Cardiac muscle cell (in vitro differentiated cells and primary cell): Measurements from ENCODE around the gene DYNLT1. TPM values are rescaled to one million over a fixed set of nuclear protein-coding genes. Genes with fewer than 3 reads are reported as not detected.
"Not testable (repeated sequence)": the region's sequence is repeated elsewhere in the genome, so short reads cannot be mapped to it uniquely, and the experiment has no call there.

Source experiments
- DNase-seq, 2 donors: peaks; one replicate each; pipeline versions ENCODE4 v3.0.0 to v3.0.0-alpha.2; 2010 to 2017; ENCODE audit warnings: low read depth in 1 of 2, low spot score in 1 of 2
- H3K27ac ChIP-seq: fragments of 200-600 bp; sonication (generic); 2 replicates; pipeline ENCODE4 v1.5.1; 2016
- H3K27me3 ChIP-seq: fragments of 200-600 bp; sonication (generic); 2 replicates; pipeline ENCODE4 v1.6.0; 2016; ENCODE audit warnings: control low read depth
- H3K36me3 ChIP-seq: fragments of 200-600 bp; sonication (generic); 2 replicates; pipeline ENCODE4 v1.5.1; 2016; ENCODE audit warnings: control low read depth
- H3K4me1 ChIP-seq: fragments of 200-600 bp; sonication (generic); 2 replicates; pipeline ENCODE4 v1.8.1; 2017; ENCODE audit warnings: low read depth, mild to moderate bottlenecking, mixed run types
- H3K4me3 ChIP-seq: fragments of 200-600 bp; sonication (generic); 2 replicates; pipeline ENCODE4 v1.5.1; 2016; ENCODE audit warnings: mild to moderate bottlenecking
- H3K9me3 ChIP-seq: fragments of 200-600 bp; sonication (generic); 2 replicates; pipeline ENCODE4 v1.5.1; 2017; ENCODE audit warnings: low read depth, mild to moderate bottlenecking, control low read depth
- polyA plus RNA-seq: library from polyadenylated mRNA; unstranded; fragments of >200 nt; fragmentation: Nextera tagmentation; extraction: Ambion mirVana; gene quantifications from 2 replicates; pipeline ENCODE4 v1.2.1, GENCODE V29; 2016
- total RNA-seq: library from RNA; depleted of rRNA; stranded (reverse); fragments of >200 nt; gene quantifications from 2 replicates; pipeline ENCODE4 v1.2.3, GENCODE V29; 2016
- TF ChIP-seq, protein P1 (sequence below): IDR thresholded peaks from 2 replicates; pipeline ENCODE4 v1.5.1; 2012; ENCODE audit warnings: low read depth, mild to moderate bottlenecking, low read length

The DYNLT1 gene
- total and polyA plus RNA-seq, 2 experiments from 2014 or later = 86.5 to 459 TPM

DNA sequence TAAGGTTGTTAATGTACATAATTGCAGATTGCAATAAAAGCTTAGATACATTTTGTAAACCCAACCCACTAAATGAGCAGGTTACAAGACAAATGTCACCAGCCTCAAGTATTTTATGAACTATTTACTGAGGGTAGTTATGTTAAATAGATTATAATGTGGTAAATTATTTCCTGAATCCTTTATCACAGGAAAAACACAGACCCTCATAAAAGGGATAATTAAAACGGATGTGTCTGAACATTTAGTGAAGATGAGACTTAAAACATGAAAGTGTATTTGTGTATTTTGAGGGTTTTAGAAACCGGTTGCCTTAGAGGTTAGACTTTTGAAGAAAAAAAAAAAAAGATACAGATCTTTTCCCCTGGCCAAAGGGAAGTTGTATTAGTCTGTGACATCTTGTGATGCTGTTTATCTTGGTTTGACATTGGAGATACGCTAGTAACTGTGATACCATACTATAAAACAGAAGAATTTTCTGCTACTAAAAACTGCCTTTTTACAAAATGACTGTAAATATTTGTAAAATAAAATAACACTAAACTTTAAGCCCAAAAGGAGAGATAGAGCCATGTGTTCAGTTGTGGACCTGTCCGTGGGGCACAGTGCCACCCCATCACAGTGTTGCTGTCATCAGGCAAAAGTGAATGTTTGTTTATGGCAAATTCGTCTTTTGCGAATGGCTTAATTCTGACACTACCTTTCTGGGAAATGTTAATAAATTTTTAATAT is 9.7 kb downstream of the DYNLT1 start:
- H3K9me3 ChIP-seq = no peaks in the 10 kb centered on the region
- no peaks in the 10 kb centered on the region for H3K27me3 ChIP-seq
- no peak for DNase-seq
- H3K36me3 ChIP-seq = peaks cover 29% of the 10 kb centered on the region
- peak overlapping the region; percentile 44 for H3K27ac ChIP-seq
- TF ChIP-seq, protein P1, sequence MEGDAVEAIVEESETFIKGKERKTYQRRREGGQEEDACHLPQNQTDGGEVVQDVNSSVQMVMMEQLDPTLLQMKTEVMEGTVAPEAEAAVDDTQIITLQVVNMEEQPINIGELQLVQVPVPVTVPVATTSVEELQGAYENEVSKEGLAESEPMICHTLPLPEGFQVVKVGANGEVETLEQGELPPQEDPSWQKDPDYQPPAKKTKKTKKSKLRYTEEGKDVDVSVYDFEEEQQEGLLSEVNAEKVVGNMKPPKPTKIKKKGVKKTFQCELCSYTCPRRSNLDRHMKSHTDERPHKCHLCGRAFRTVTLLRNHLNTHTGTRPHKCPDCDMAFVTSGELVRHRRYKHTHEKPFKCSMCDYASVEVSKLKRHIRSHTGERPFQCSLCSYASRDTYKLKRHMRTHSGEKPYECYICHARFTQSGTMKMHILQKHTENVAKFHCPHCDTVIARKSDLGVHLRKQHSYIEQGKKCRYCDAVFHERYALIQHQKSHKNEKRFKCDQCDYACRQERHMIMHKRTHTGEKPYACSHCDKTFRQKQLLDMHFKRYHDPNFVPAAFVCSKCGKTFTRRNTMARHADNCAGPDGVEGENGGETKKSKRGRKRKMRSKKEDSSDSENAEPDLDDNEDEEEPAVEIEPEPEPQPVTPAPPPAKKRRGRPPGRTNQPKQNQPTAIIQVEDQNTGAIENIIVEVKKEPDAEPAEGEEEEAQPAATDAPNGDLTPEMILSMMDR = no peak
- no peak overlapping the region for H3K4me3 ChIP-seq
- H3K4me1 ChIP-seq = peaks cover 11% of the 10 kb centered on the region

DNA sequence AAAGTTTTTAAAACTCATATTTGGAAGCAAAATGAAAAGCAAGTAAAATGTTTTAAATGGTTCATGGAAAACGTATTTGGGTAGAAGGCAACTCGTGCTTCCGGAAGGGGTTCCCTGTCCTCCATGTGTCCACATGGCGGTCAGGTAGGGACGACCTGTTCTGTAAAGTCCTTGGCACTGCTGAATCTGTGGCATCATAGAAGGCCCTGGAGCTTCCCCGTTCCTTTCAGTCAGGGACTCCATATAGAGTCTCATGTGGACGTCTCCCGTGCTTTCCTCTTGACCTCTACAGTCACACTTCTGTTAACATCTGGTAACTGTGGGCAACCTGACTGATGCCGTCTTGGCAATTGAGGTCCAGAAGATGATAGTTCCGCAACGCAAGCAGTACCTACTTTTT is 11.4 kb downstream of the DYNLT1 start:
- peaks cover 28% of the 10 kb centered on the region for H3K4me1 ChIP-seq
- H3K4me3 ChIP-seq = no peak overlapping the region
- H3K27ac ChIP-seq = no peak overlapping the region
- no peaks in the 10 kb centered on the region for H3K9me3 ChIP-seq
- H3K27me3 ChIP-seq = no peaks in the 10 kb centered on the region
- DNase-seq = no peak
- TF ChIP-seq, protein P1 = no peak
- peaks cover 29% of the 10 kb centered on the region for H3K36me3 ChIP-seq

DNA sequence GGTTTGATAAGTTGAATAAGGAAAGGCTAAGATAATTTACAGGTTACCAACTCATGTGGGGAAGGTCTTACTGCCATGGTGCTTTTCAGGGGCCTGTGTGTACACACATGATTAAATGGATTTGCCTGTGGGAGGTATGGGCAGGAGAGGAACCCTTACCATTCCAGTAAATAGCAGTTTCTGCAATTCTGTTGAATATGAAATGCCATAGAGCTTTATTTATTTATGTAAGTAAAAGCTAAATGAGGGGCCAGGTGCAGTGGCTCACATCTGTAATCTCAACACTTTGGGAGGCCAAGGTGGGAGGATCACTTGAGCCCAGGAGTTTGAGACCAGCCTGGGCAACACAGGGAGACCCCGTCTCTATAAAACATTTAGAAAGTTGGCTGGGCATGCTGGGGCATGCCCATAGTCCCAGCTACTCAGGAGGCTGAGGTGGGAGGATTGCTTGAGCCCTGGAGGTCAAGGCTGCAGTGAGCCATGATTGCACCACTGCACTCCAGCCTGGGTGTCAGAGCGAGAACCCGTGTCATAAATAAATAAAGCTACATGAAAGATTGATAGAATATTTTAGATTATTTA is 11.9 kb downstream of the DYNLT1 start:
- H3K27me3 ChIP-seq, DNase-seq, H3K9me3 ChIP-seq, H3K4me3 ChIP-seq: not testable (repeated sequence)
- peaks cover 29% of the 10 kb centered on the region for H3K36me3 ChIP-seq
- peaks cover 33% of the 10 kb centered on the region for H3K4me1 ChIP-seq
- H3K27ac ChIP-seq = peak overlapping the region; percentile 24

DNA sequence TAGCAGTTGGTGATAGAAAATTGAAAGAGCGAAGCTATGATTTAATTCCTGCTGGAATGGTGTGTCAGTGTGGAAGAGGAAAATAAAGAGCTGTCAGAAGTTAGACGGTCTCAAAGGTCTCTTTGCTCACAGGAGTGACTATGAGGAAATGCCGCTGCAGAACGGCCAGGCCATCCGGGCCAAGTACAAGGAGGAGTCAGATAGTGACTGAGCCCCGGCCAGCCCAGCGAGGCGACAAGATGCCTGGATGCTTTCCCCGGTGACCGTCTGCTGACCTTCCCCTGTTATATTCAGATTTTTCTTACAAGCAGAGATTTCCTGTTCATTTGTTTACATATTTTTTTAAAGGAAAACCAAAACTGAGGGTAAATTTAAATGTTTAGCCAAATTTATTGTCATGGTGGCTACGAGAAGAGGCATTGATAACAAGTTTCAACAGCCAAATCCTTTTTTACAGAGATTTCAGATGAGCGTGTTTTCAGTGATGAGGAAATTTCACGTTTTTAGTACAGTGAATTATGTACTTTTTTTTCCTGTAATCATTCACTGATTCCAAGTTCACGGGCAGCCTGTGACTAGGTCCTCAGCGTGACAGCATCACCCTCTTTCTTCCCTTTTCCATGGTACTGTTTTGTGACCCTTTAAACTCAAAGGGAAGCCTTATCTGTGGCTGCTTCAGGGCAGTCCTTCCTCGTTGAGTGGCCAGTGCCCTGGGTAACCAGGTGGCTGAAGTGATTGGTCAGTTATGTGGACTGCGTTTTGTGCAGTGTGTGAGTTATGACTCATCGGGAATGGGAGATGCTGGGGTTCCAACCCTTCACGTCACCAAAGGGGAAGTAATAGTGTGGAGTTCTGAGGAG is 12.6 kb downstream of the DYNLT1 start:
- H3K9me3 ChIP-seq = no peaks in the 10 kb centered on the region
- H3K27ac ChIP-seq = peak overlapping the region; percentile 24
- DNase-seq = peak in 1 of 2 donors; percentile 86
- H3K4me1 ChIP-seq = peaks cover 40% of the 10 kb centered on the region
- H3K27me3 ChIP-seq = no peaks in the 10 kb centered on the region
- H3K36me3 ChIP-seq = peaks cover 24% of the 10 kb centered on the region
- TF ChIP-seq, protein P1 = no peak
- no peak overlapping the region for H3K4me3 ChIP-seq

DNA sequence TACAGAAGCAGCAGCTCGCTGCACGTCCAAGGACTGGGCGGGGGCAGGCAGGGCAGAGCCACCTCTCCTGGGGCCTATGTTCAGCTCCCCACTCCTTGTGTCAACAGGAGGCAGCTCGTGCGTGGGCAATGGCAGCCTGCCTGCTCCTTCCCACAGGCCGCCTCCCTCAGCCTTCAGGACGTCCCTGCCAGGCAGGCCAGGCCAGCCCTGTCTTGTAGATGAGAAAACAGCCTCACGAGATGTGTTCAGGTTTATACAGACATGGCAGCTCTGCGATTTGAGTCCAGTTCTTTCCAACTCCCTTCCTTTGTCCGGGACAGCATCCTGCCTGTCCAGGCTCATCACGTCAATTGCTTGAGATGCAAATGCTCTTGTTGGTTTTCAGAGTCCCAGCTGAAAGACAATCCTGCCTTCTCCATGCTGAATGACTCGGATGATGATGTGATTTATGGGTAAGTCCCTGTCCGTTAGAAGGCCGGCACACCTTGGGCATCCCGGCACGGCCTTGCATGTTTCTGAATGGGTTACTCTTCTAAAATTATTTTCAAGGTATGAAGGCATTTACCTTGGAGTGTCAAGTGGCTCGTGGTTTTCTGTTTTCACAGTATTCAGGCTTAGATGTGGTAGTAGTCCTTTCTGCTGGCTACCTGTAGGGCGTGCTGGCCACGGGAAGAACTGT is 13.5 kb downstream of the DYNLT1 start:
- TF ChIP-seq, protein P1 = peak; percentile 4
- H3K27me3 ChIP-seq = no peaks in the 10 kb centered on the region
- peak overlapping the region; percentile 24 for H3K27ac ChIP-seq
- H3K36me3 ChIP-seq = peaks cover 15% of the 10 kb centered on the region
- H3K4me3 ChIP-seq = no peak overlapping the region
- peaks cover 40% of the 10 kb centered on the region for H3K4me1 ChIP-seq
- H3K9me3 ChIP-seq = no peaks in the 10 kb centered on the region
- peak in 1 of 2 donors; percentile 81 for DNase-seq
